HEK293 (cell line): Measurements from ENCODE around the gene TBC1D24.

Source experiments
- GLIS2 ChIP-seq: fragments of 450-650 bp; formaldehyde crosslinking; IDR thresholded peaks from 2 replicates; pipeline ENCODE4 v1.5.1; 2016; ENCODE audit warnings: missing biosample characterization, missing genetic modification characterization
- KLF1 ChIP-seq: fragments of 450-650 bp; formaldehyde crosslinking; IDR thresholded peaks from 2 replicates; pipeline ENCODE4 v1.5.1; 2016; ENCODE audit warnings: missing biosample characterization, missing genetic modification characterization
- KLF17 ChIP-seq: fragments of 450-650 bp; formaldehyde crosslinking; IDR thresholded peaks from 2 replicates; pipeline ENCODE4 v1.5.1; 2016; ENCODE audit warnings: missing biosample characterization, missing genetic modification characterization
- PBX3 ChIP-seq: sonication (generic); formaldehyde crosslinking; IDR thresholded peaks from 2 replicates; pipeline ENCODE4 v1.8.1; 2022; ENCODE audit warnings: mild to moderate bottlenecking, moderate library complexity, missing genetic modification reagents
- PRDM2 ChIP-seq: fragments of 450-650 bp; formaldehyde crosslinking; IDR thresholded peaks from 2 replicates; pipeline ENCODE4 v1.5.1; 2016; ENCODE audit warnings: missing biosample characterization, missing genetic modification characterization, borderline replicate concordance
- ZBTB11 ChIP-seq: fragments of 450-650 bp; formaldehyde crosslinking; conservative IDR thresholded peaks from 2 replicates; pipeline ENCODE4 v1.5.1; 2016; ENCODE audit warnings: low read depth, missing biosample characterization, missing genetic modification characterization
- ZFHX2 ChIP-seq: fragments of 450-650 bp; formaldehyde crosslinking; conservative IDR thresholded peaks from 2 replicates; pipeline ENCODE4 v1.5.1; 2016; ENCODE audit warnings: missing biosample characterization, missing genetic modification characterization
- ZFP41 ChIP-seq: fragments of 450-650 bp; formaldehyde crosslinking; IDR thresholded peaks from 2 replicates; pipeline ENCODE4 v1.5.1; 2016; ENCODE audit warnings: missing biosample characterization, missing genetic modification characterization, borderline replicate concordance
- ZNF10 ChIP-seq: fragments of 450-650 bp; formaldehyde crosslinking; IDR thresholded peaks from 2 replicates; pipeline ENCODE4 v1.5.1; 2017; ENCODE audit warnings: missing biosample characterization, missing genetic modification characterization
- ZNF138 ChIP-seq: fragments of 450-650 bp; formaldehyde crosslinking; IDR thresholded peaks from 2 replicates; pipeline ENCODE4 v1.5.1; 2016; ENCODE audit warnings: missing biosample characterization, missing genetic modification characterization, borderline replicate concordance
- ZNF140 ChIP-seq: fragments of 450-650 bp; formaldehyde crosslinking; IDR thresholded peaks from 2 replicates; pipeline ENCODE4 v1.5.1; 2016; ENCODE audit warnings: missing biosample characterization, missing genetic modification characterization
- ZNF169 ChIP-seq: fragments of 450-650 bp; formaldehyde crosslinking; IDR thresholded peaks from 2 replicates; pipeline ENCODE4 v1.5.1; 2016; ENCODE audit warnings: missing biosample characterization, missing genetic modification characterization
- ZNF214 ChIP-seq: fragments of 450-650 bp; formaldehyde crosslinking; IDR thresholded peaks from 2 replicates; pipeline ENCODE4 v1.5.1; 2017; ENCODE audit warnings: missing biosample characterization, mild to moderate bottlenecking, missing genetic modification characterization, borderline replicate concordance
- ZNF354C ChIP-seq: fragments of 450-650 bp; formaldehyde crosslinking; IDR thresholded peaks from 2 replicates; pipeline ENCODE4 v1.5.1; 2016; ENCODE audit warnings: missing biosample characterization, missing genetic modification characterization, low read depth, borderline replicate concordance
- ZNF48 ChIP-seq: fragments of 450-650 bp; formaldehyde crosslinking; IDR thresholded peaks from 2 replicates; pipeline ENCODE4 v1.5.1; 2016; ENCODE audit warnings: missing biosample characterization, missing genetic modification characterization
- ZNF521 ChIP-seq: fragments of 450-650 bp; formaldehyde crosslinking; IDR thresholded peaks from 2 replicates; pipeline ENCODE4 v1.5.1; 2017; ENCODE audit warnings: missing biosample characterization, mild to moderate bottlenecking, missing genetic modification characterization
- ZNF548 ChIP-seq: fragments of 450-650 bp; formaldehyde crosslinking; IDR thresholded peaks from 2 replicates; pipeline ENCODE4 v1.5.1; 2016; ENCODE audit warnings: missing biosample characterization, missing genetic modification characterization
- ZNF571 ChIP-seq: fragments of 450-650 bp; formaldehyde crosslinking; IDR thresholded peaks from 2 replicates; pipeline ENCODE4 v1.5.0; 2017; ENCODE audit warnings: missing biosample characterization, missing genetic modification characterization
- ZNF621 ChIP-seq: fragments of 450-650 bp; formaldehyde crosslinking; IDR thresholded peaks from 2 replicates; pipeline ENCODE4 v1.5.1; 2017; ENCODE audit warnings: missing biosample characterization, missing genetic modification characterization
- ZNF629 ChIP-seq: fragments of 450-650 bp; formaldehyde crosslinking; IDR thresholded peaks from 2 replicates; pipeline ENCODE4 v1.5.1; 2017; ENCODE audit warnings: missing biosample characterization, missing genetic modification characterization
- ZNF645 ChIP-seq: fragments of 450-650 bp; formaldehyde crosslinking; IDR thresholded peaks from 2 replicates; pipeline ENCODE4; 2016; ENCODE audit warnings: missing biosample characterization, missing genetic modification characterization
- ZNF692 ChIP-seq: fragments of 450-650 bp; formaldehyde crosslinking; IDR thresholded peaks from 2 replicates; pipeline ENCODE4 v1.5.1; 2016; ENCODE audit warnings: missing biosample characterization, missing genetic modification characterization
- ZNF707 ChIP-seq: fragments of 450-650 bp; formaldehyde crosslinking; IDR thresholded peaks from 2 replicates; pipeline ENCODE4 v1.5.1; 2016; ENCODE audit warnings: missing biosample characterization, missing genetic modification characterization
- ZNF768 ChIP-seq: fragments of 450-650 bp; formaldehyde crosslinking; IDR thresholded peaks from 2 replicates; pipeline ENCODE4 v1.5.1; 2018; ENCODE audit warnings: missing biosample characterization, mild to moderate bottlenecking, missing genetic modification characterization
- ZSCAN30 ChIP-seq: fragments of 450-650 bp; IDR thresholded peaks from 2 replicates; pipeline ENCODE4 v1.5.1; 2018; ENCODE audit warnings: missing biosample characterization, mild to moderate bottlenecking, missing genetic modification characterization, moderate library complexity

Gene TBC1D24

GRCh38 chr16:2459647-2460390 is 15.1 kb upstream of the TBC1D24 start, which contains the start of gene TEDC2 (continued):
- 0 out of 2 replicates have a peak, but pooled peaks have one; percentile 87 for TF ChIP-seq PRDM2 (tag by site-specific recombination)
- peak; percentile 94 for TF ChIP-seq ZNF548 (tag by site-specific recombination)
- no peak for TF ChIP-seq ZNF645 (tag by site-specific recombination)
- 0 out of 2 replicates have a peak, but pooled peaks have one; percentile 18 for TF ChIP-seq ZSCAN30 (tag by site-specific recombination)
- TF ChIP-seq ZNF521 (tag by site-specific recombination) = no peak
- peak; percentile 55; the same call in 1 of the 2 replicates for TF ChIP-seq PBX3 (CRISPR knock-in tag)
- TF ChIP-seq ZNF140 (tag by site-specific recombination) = no peak
- peak; percentile 76 for TF ChIP-seq GLIS2
- TF ChIP-seq ZNF10 (tag by site-specific recombination) = no peak; the same call in 1 of the 2 replicates
- no peak for TF ChIP-seq ZNF354C (tag by site-specific recombination)
- no peak for TF ChIP-seq ZNF48 (tag by site-specific recombination)
- TF ChIP-seq ZNF169 = no peak
- TF ChIP-seq ZNF629 (tag by site-specific recombination) = peak; percentile 95
- no peak for TF ChIP-seq ZBTB11 (tag by site-specific recombination)
- TF ChIP-seq ZNF214 (tag by site-specific recombination) = no peak
- no peak for TF ChIP-seq ZNF571 (tag by site-specific recombination)
- peak; percentile 35 for TF ChIP-seq ZFHX2
- peak; percentile 69 for TF ChIP-seq ZNF692
- no peak for TF ChIP-seq ZFP41
- TF ChIP-seq ZNF138 (tag by site-specific recombination) = no peak
- TF ChIP-seq ZNF768 = no peak
- TF ChIP-seq KLF1 (tag by site-specific recombination) = peak; percentile 16; the same call in 1 of the 2 replicates
- no peak for TF ChIP-seq ZNF707 (tag by site-specific recombination)
- TF ChIP-seq KLF17 (tag by site-specific recombination) = no peak; the same call in 1 of the 2 replicates
- TF ChIP-seq ZNF621 (tag by site-specific recombination) = no peak
